CD4-positive, alpha-beta memory T cell (primary cell): Measurements from ENCODE around the gene ZNF335. TPM values are rescaled to one million over a fixed set of nuclear protein-coding genes. Genes with fewer than 3 reads are reported as not detected.
"Not testable (repeated sequence)": the region's sequence is repeated elsewhere in the genome, so short reads cannot be mapped to it uniquely, and the experiment has no call there.

Experiments used
- CTCF ChIA-PET: fragments of 350-600 bp; sonication (Branson Sonifier 250); formaldehyde crosslinking; loops from one replicate; lab custom pipeline; 2021; ENCODE audit warnings: inconsistent platforms; ENCODE audit not compliant: partially characterized antibody; lab: Charles Lee
- POLR2A ChIA-PET: fragments of 350-600 bp; sonication (Branson Sonifier 250); formaldehyde crosslinking; loops from one replicate; lab custom pipeline; 2021; ENCODE audit not compliant: partially characterized antibody; lab: Charles Lee
- DNase-seq, 5 donors: peaks; one replicate each; pipeline versions ENCODE4 v3.0.0 to v3.0.0-alpha.2; 2020 to 2022; ENCODE audit warnings: mixed read lengths in 1 of 5
- H3K27ac ChIP-seq: one replicate; pipeline ENCODE4 v1.7.0; 2013; ENCODE audit warnings: low read depth, low read length
- H3K27me3 ChIP-seq: 2 replicates; pipeline ENCODE4 v1.7.0; 2013; ENCODE audit warnings: mild to moderate bottlenecking, low read length, moderate library complexity; ENCODE audit not compliant: insufficient read depth
- H3K36me3 ChIP-seq: 2 replicates; pipeline ENCODE4 v1.7.0; 2013; ENCODE audit warnings: mild to moderate bottlenecking, low read length, moderate library complexity; ENCODE audit not compliant: insufficient read depth
- H3K4me1 ChIP-seq: 2 replicates; pipeline ENCODE4 v1.7.0; 2013; ENCODE audit warnings: mild to moderate bottlenecking, low read length, moderate library complexity; ENCODE audit not compliant: insufficient read depth
- H3K4me3 ChIP-seq, 2 donors: one replicate each; pipeline ENCODE4 v1.7.0; 2013; ENCODE audit warnings: low read length in 2 of 2, mild to moderate bottlenecking in 1 of 2
- H3K9me3 ChIP-seq, 2 donors: one replicate each; pipeline ENCODE4 v1.7.0; 2013; ENCODE audit warnings: low read length in 2 of 2, control low read depth in 1 of 2; ENCODE audit not compliant: control insufficient read depth in 1 of 2
- H3K27ac Mint-ChIP-seq, 7 donors: one replicate each; pipeline ENCODE4 v1.8.0; 2020 to 2021; ENCODE audit warnings: mixed read lengths in 7 of 7, mild to moderate bottlenecking in 6 of 7, inconsistent platforms in 3 of 7, moderate library complexity in 3 of 7
- H3K27me3 Mint-ChIP-seq, 2 donors: one replicate each; pipeline ENCODE4 v1.8.0; 2020 to 2021; ENCODE audit warnings: mixed read lengths in 2 of 2
- H3K36me3 Mint-ChIP-seq, 2 donors: one replicate each; pipeline ENCODE4 v1.8.0; 2020 to 2021; ENCODE audit warnings: mixed read lengths in 2 of 2, inconsistent platforms in 1 of 2, mild to moderate bottlenecking in 1 of 2
- H3K4me1 Mint-ChIP-seq, 4 donors: one replicate each; pipeline ENCODE4 v1.8.0; 2020 to 2021; ENCODE audit warnings: mixed read lengths in 4 of 4, mild to moderate bottlenecking in 1 of 4
- H3K4me3 Mint-ChIP-seq, 8 donors: one replicate each; pipeline ENCODE4 v1.8.0; 2020 to 2021; ENCODE audit warnings: mixed read lengths in 8 of 8, mild to moderate bottlenecking in 7 of 8, moderate library complexity in 6 of 8, inconsistent platforms in 3 of 8
- H3K9me3 Mint-ChIP-seq, 8 donors: one replicate each; pipeline ENCODE4 v1.8.0; 2020 to 2021; ENCODE audit warnings: mixed read lengths in 8 of 8, mild to moderate bottlenecking in 5 of 8, inconsistent platforms in 3 of 8, moderate library complexity in 1 of 8
- intact Hi-C: fragments of 100-400 bp; cut with micrococcal nuclease; formaldehyde crosslinking; loops from one replicate; pipeline ENCODE4 v1.15.1; 2023
- polyA plus RNA-seq, 2 donors: library from polyadenylated mRNA; unstranded; fragments of 300-500 nt; fragmentation: Illumina TruSeq; gene quantifications; one replicate each; pipeline ENCODE4 v1.2.3, GENCODE V29; 2021
- total RNA-seq, 2 experiments: library from RNA; stranded (reverse); gene quantifications; one replicate each; pipeline ENCODE4 v1.2.3, GENCODE V29; 2021

ZNF335 gene
- total and polyA plus RNA-seq, 4 experiments from 2014 or later: 6.4 to 63.2 (median 39.5) TPM

DNA sequence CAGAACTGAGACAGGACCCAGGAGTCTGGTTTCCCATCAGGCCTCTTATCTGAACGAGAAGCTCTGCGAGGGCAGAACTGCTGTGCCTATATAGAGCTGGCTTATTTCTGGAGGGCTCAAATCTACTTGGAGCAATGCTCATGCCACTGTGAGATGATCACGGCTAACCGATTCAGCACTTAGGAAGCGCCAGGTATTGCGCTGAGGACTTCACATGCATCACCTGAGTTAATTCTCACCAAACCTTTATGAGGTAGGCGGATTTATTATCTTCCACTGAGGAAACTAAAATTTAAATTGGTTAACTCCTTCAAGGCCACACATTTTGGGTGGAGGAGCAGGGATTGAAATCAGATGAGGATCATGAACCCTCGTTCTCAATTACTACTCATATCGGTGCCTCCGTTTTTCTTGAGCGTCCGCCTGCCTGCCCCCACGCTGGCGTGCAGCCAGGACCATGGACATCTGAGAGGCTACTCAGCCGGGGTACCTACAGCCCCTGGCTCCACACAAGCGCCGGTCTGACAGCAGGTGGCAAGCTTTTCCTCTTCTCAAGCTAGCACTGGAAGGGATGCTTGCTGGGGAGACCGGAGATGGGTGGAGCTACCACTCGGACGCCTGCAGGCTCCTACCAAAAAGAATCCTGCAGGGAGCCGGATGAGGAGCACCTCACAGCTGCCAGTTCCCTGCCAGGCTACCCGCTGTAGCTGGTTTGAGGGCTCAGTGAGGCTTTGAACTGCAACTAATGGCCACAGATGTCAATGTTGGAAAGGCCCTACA lies 38.5 kb downstream of the ZNF335 start:
- Histone ChIP-seq H3K27me3 (no peaks in the 10 kb centered on the region), H3K4me3 (peak overlapping the region; percentile 81 to 83), H3K36me3 (peaks cover 19% of the 10 kb centered on the region), H3K9me3 (no peaks in the 10 kb centered on the region), H3K4me1 (peaks cover 34% of the 10 kb centered on the region), H3K27ac (peak overlapping the region; percentile 99)
- Mint-ChIP-seq H3K27me3 (no peaks in the 10 kb centered on the region), H3K4me3 (peak overlapping the region; percentile 95 to 98 (median 97)), H3K9me3 (no peaks in the 10 kb centered on the region), H3K36me3 (peaks cover 13 to 31% of the 10 kb centered on the region in 2 donors), H3K4me1 (peaks cover 13 to 43% (median 29%) of the 10 kb centered on the region in 4 donors), H3K27ac (peak overlapping the region; percentile 96 to 98 (median 97))
- ChIA-PET POLR2A (interaction anchor here (0.6 to 7.4 kb wide), 20 partner anchors 8 to 571 kb away, joined by 3 to 245 read pairs (median 16); partner anchors contain the start of genes ACOT8, CTSA, DNTTIP1 and NEURL2), CTCF (interaction anchor here (0.7 to 8.7 kb wide), 18 partner anchors 9 to 134 kb away, joined by 3 to 91 read pairs (median 4); partner anchors contain the start of genes ACOT8, ZNF335, ZSWIM1 and ZSWIM3)
- intact Hi-C loops: loop anchor here (1.0 kb wide), 2 partner anchors 39 to 142 kb away; partner anchors contain the start of genes DNTTIP1, WFDC3 and ZNF335
- peak; percentile 50 to 70 (median 56) for DNase-seq

DNA sequence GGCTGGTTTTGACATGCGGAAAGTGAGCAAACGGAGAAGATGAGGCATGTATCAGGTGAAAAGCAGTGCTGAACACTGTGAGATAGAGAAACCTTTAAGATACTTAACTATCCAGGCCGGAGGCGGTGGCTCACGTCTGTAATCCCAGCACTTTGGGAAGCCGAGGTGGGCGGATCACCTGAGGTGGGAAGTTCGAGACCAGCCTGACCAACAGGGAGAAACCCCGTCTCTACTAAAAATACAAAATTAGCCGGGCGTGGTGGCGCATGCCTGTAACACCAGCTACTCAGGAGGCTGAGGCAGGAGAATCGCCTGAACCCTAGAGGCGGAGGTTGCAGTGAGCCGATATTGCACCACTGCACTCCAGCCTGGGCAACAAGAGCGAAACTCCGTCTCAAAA lies 40.3 kb downstream of the ZNF335 start:
- ChIA-PET POLR2A (interaction anchor here (0.7 kb wide), 1 partner anchor 107 kb away, joined by 3 read pairs; no protein-coding TSS in a partner anchor), CTCF (interaction anchor here (0.8 kb wide), 1 partner anchor 92 kb away, joined by 8 read pairs; no protein-coding TSS in a partner anchor)
- H3K9me3 ChIP-seq, H3K4me3 Mint-ChIP-seq, H3K9me3 Mint-ChIP-seq, H3K27me3 ChIP-seq, DNase-seq, intact Hi-C loops, H3K36me3 ChIP-seq, H3K27me3 Mint-ChIP-seq, H3K4me3 ChIP-seq, H3K27ac ChIP-seq: not testable (repeated sequence)
- Mint-ChIP-seq H3K36me3 (peaks cover 0 to 17% of the 10 kb centered on the region in 2 donors), H3K27ac (peak overlapping the region in 1 of 7 donors; percentile 18), H3K4me1 (peaks cover 9 to 26% (median 17%) of the 10 kb centered on the region in 4 donors)
- H3K4me1 ChIP-seq: peaks cover 16% of the 10 kb centered on the region

DNA sequence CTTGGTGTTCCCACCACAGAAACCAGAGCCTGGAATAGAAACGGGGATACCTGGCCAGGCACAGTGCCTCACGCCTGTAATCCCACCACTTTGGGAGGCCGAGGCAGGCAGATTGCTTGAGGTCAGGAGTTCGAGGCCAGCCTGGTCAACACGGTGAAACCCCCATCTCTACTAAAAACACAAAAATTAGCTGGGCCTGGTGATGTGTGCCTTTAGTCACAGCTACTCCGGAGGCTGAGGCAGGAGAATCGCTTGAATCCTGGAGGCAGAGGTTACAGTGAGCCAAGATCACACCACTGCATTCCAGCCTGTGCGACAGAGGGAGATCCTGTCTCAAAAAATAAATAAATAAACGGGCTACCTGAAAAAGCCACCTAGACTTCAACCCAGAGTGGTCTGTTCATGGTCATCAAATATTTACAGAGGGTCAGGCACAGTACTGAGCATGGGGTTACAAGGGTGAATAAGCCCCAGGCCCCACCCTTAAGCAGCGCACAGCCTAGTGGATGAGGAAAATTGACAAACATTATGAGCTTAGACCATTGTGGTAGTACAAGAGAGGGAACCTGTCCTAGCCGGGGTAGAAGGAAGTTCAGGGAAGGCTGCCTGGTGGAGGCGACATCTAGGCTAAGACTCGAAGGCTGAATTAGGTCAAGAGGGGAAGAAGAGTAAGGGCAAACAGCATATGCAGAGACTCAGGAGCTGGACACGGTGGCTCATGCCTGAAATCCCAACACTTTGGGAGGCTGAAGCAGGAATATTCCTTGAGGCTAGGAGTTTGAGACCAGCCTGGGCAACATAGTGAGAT lies 44.7 kb downstream of the ZNF335 start:
- peak overlapping the region in 2 of 7 donors; percentile 24 to 68 for H3K27ac Mint-ChIP-seq
- H3K36me3 Mint-ChIP-seq: no peaks in the 10 kb centered on the region
- H3K9me3 Mint-ChIP-seq: no peaks in the 10 kb centered on the region
- CTCF ChIA-PET: interaction anchor here (1.0 to 1.1 kb wide), 2 partner anchors 43 to 102 kb away, joined by 3 to 4 read pairs; no protein-coding TSS in a partner anchor
- DNase-seq: no peak
- Histone ChIP-seq H3K36me3 (no peaks in the 10 kb centered on the region), H3K9me3 (no peaks in the 10 kb centered on the region), H3K27me3 (no peaks in the 10 kb centered on the region), H3K4me3 (no peak overlapping the region), H3K4me1 (peaks cover 4% of the 10 kb centered on the region), H3K27ac (no peak overlapping the region)
- no peaks in the 10 kb centered on the region for H3K27me3 Mint-ChIP-seq
- no peak overlapping the region for H3K4me3 Mint-ChIP-seq
- POLR2A ChIA-PET: interaction anchor here (0.7 to 3.2 kb wide), 4 partner anchors 17 to 57 kb away, joined by 3 to 11 read pairs (median 4); partner anchors contain the start of genes CTSA and NEURL2
- intact Hi-C loops: no loop called here
- H3K4me1 Mint-ChIP-seq: peaks cover 0 to 4% (median 2%) of the 10 kb centered on the region in 4 donors

DNA sequence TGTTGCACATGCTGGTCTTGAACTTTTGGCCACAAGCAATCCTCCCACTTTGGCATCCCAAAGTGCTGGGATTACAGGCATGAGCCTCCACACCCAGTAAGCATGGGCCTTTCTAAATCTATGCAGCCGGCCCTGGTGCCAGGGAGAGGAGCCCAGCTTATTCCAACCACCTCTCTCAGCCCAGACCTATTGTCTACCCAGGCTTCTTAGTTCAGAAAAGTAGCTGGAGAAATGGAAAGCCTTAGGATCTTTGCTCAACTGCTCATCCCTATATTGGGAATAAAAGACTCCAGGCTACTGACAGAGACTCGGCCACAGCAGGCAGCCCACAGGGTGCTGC lies 45.3 kb downstream of the ZNF335 start:
- Mint-ChIP-seq H3K4me3 (no peak overlapping the region), H3K4me1 (peaks cover 0 to 4% (median 2%) of the 10 kb centered on the region in 4 donors), H3K27me3 (peaks cover under 1 to 2% of the 10 kb centered on the region in 2 donors), H3K27ac (no peak overlapping the region), H3K9me3 (no peaks in the 10 kb centered on the region), H3K36me3 (no peaks in the 10 kb centered on the region)
- intact Hi-C loops: no loop called here
- H3K27ac ChIP-seq: no peak overlapping the region
- no peaks in the 10 kb centered on the region for H3K36me3 ChIP-seq
- CTCF ChIA-PET: interaction anchor here (1.0 kb wide), 1 partner anchor 44 kb away, joined by 4 read pairs; no protein-coding TSS in a partner anchor
- no peak overlapping the region for H3K4me3 ChIP-seq
- H3K27me3 ChIP-seq: no peaks in the 10 kb centered on the region
- H3K9me3 ChIP-seq: no peaks in the 10 kb centered on the region
- H3K4me1 ChIP-seq: peaks cover 4% of the 10 kb centered on the region
- DNase-seq: no peak
- POLR2A ChIA-PET: interaction anchor here (0.7 to 2.5 kb wide), 3 partner anchors 8 to 22 kb away, joined by 3 to 13 read pairs (median 3); partner anchors contain the start of gene PCIF1

DNA sequence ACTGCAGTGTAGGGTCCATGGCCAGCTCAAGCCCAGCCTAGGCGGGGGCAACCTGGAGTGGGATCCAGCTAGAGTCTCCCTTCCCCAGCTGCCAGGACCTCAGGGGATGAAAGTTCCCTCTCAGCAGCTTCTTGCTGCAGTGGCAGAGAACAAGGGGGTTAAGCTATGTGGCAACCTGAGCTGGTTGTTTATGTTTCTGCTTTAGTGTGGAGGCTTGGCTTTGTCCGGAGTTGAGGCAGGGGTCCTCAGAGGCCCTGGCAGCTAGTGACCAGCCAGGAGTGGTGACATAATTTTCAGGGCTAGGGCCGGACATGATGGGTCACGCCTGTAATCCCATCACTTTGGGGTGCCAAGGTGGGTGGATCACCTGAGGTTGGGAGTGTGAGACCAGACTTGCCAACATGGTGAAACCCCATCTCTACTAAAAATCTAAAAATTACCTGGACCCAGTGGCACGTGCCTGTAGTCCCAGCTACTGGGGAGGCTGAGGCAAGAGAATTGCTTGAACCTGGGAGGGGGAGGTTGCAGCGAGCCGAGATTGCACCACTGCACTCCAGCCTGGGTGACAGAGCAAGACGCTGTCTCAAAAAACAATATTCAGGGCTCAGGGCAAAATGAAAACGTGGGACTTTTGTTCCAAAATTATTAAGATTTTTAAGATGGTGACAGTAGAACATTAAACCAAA lies 46.0 kb downstream of the ZNF335 start:
- H3K36me3 Mint-ChIP-seq: no peaks in the 10 kb centered on the region
- H3K4me3 Mint-ChIP-seq: no peak overlapping the region
- no peaks in the 10 kb centered on the region for H3K9me3 Mint-ChIP-seq
- ChIA-PET POLR2A (interaction anchor here (0.7 to 2.5 kb wide), 3 partner anchors 8 to 36 kb away, joined by 3 to 13 read pairs (median 3); partner anchors contain the start of gene PCIF1), CTCF (interaction anchor here (0.9 kb wide), 1 partner anchor 88 kb away, joined by 3 read pairs; no protein-coding TSS in a partner anchor)
- intact Hi-C loops: no loop called here
- H3K9me3 ChIP-seq: no peaks in the 10 kb centered on the region
- H3K27me3 Mint-ChIP-seq: peaks cover 2 to 5% of the 10 kb centered on the region in 2 donors
- no peak for DNase-seq
- H3K4me3 ChIP-seq: no peak overlapping the region
- no peak overlapping the region for H3K27ac ChIP-seq
- H3K36me3 ChIP-seq: no peaks in the 10 kb centered on the region
- no peak overlapping the region for H3K27ac Mint-ChIP-seq
- peaks cover 4% of the 10 kb centered on the region for H3K4me1 ChIP-seq
- H3K4me1 Mint-ChIP-seq: peaks cover 0 to 4% (median 2%) of the 10 kb centered on the region in 4 donors
- peaks cover 2% of the 10 kb centered on the region for H3K27me3 ChIP-seq

DNA sequence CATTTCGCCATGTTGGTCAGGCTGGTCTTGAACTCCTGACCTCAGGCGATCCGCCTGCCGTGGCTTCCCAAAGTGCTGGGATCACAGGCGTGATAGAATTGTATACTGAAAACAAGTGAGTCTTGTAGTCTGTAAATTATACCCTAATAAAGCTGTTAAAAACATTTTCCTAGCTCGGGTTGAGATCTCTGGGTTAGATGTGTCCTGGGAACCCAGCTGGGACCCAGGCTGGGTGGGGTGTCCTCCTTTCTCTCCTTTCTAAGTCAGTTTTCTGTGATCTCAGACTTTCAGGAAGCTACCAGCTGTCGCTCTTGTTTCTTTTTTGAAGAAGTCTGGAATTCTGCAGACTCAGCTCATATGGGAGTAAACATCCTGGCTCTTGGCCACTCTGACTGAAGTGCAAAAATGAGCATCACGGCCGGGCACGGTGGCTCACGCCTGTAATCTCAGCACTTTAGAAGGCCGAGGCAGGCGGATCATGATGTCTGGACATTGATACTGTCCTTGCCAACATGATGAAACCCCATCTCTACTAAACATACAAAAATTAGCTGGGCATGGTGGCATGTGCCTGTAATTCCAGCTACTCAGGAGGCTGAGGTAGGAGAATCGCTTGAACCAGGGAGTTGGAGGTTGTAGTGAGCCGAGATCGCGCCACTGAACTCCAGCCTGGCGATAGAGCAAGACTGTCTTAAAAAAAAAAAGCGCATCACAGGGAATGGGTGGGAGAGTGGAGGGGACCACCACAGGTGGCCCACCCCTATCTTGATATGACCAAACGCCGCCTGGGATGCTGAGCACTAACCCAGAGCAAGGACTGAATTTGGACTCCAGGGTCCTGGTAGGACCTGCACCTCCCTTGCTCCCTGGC lies 47.4 kb downstream of the ZNF335 start:
- Histone ChIP-seq H3K4me3 (no peak overlapping the region), H3K27ac (no peak overlapping the region), H3K27me3 (peaks cover 7% of the 10 kb centered on the region), H3K36me3 (no peaks in the 10 kb centered on the region), H3K9me3 (no peaks in the 10 kb centered on the region), H3K4me1 (peaks cover 4% of the 10 kb centered on the region)
- no peaks in the 10 kb centered on the region for H3K9me3 Mint-ChIP-seq
- H3K4me1 Mint-ChIP-seq: peaks cover 0 to 4% (median 2%) of the 10 kb centered on the region in 4 donors
- H3K27ac Mint-ChIP-seq: peak overlapping the region in 2 of 7 donors; percentile 3 to 31
- H3K27me3 Mint-ChIP-seq: peaks cover 7 to 11% of the 10 kb centered on the region in 2 donors
- intact Hi-C loops: no loop called here
- H3K4me3 Mint-ChIP-seq: no peak overlapping the region
- H3K36me3 Mint-ChIP-seq: no peaks in the 10 kb centered on the region
- ChIA-PET POLR2A (interaction anchor here (0.7 to 2.5 kb wide), 6 partner anchors 10 to 68 kb away, joined by 3 to 13 read pairs (median 3); partner anchors contain the start of gene PCIF1), CTCF (interaction anchor here (1.1 to 1.4 kb wide), 3 partner anchors 8 to 124 kb away, joined by 3 to 4 read pairs (median 3); partner anchors contain the start of gene PCIF1)
- DNase-seq: no peak
